ENCODE measurements around the gene UPK1B. TPM values are rescaled to one million over a fixed set of nuclear protein-coding genes. Genes with fewer than 3 reads are reported as not detected.

UPK1B gene
- total and polyA plus RNA-seq, 2 donors (not counting 3 experiments of a cell fraction or from before 2014, with no cell fraction given), result not detected

DNA sequence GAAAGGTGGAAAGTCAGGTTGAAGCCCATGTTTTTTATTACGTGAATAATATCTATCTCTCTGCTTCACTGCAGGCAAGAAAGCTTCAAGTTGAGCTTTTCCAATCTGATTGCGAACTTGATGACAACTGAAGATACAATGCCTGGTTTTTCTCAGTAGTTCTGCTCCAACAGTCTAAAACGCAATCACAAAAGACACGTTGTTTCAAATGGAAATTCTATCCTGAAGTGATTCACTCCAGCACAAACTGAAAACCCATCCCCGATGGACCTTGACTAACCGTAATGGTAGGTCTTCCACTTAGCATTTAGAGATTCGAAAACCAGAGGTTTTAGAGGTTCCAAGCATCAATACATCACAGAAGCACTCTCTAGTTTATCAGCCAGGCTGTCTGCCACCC, 56.7 kb downstream of the UPK1B start:
- no peaks in the 10 kb centered on the region for H3K4me1 ChIP-seq (ENCODE audit: control insufficient read depth, extremely low read depth, insufficient read depth, low read length)
- no peak for TF ChIP-seq FOS (IDR thresholded peaks at IDR 0.05; ENCODE audit: borderline replicate concordance, insufficient read depth, low read length)
- no peak for TF ChIP-seq JUN (IDR thresholded peaks at IDR 0.05; ENCODE audit: borderline replicate concordance, insufficient read depth, insufficient read length, low read depth)
- no peak for TF ChIP-seq EZH2 (IDR thresholded peaks at IDR 0.05; ENCODE audit: borderline replicate concordance, low read depth, low read length, severe bottlenecking)
- POLR2A ChIA-PET, result no interaction called here
- no peak overlapping the region for H3K4me2 ChIP-seq (ENCODE audit: insufficient read depth, low read length)
- H3K9me1 ChIP-seq (replicated peaks; ENCODE audit: control insufficient read depth, extremely low read depth, insufficient read depth, low read length), result no peaks in the 10 kb centered on the region
- H3K9me3 ChIP-seq (replicated peaks; ENCODE audit: control insufficient read depth, insufficient read depth, low read length), result no peaks in the 10 kb centered on the region
- FAIRE-seq (no peak), DNase-seq (ENCODE audit: low read depth, low spot score) (no peak)
- intact Hi-C loops (cut with micrococcal nuclease) (no loop called here), dilution Hi-C loops (cut with MboI; ENCODE audit: extremely low pct_ligation_motif_present, low sequenced_read_pairs) (no loop called here)
- H3K27me3 ChIP-seq (ENCODE audit: control insufficient read depth in 2 of 2, insufficient read depth in 2 of 2, low read length in 2 of 2), result no peaks in the 10 kb centered on the region
- H3K79me2 ChIP-seq (ENCODE audit: control insufficient read depth, insufficient read depth, low read length), result no peaks in the 10 kb centered on the region
- H3K36me3 ChIP-seq (ENCODE audit: control insufficient read depth in 2 of 2, extremely low read depth in 1 of 2, insufficient read depth in 2 of 2, low read length in 2 of 2), result peaks cover 6 to 15% of the 10 kb centered on the region in 2 experiments
- H4K20me1 ChIP-seq (replicated peaks; ENCODE audit: control insufficient read depth, extremely low read depth, insufficient read depth, low read length), result no peaks in the 10 kb centered on the region
- H3K27ac ChIP-seq (ENCODE audit: insufficient read depth, low read depth, low read length), result no peak overlapping the region
- no TSS peak for BruUV-seq (replicated peaks)
- no peak overlapping the region for H2AFZ ChIP-seq (ENCODE audit: low read depth, low read length)
- no peak overlapping the region for H3K9ac ChIP-seq (replicated peaks; ENCODE audit: extremely low read depth, insufficient read depth, low read length)
- CTCF ChIA-PET, result no interaction called here
- no peak overlapping the region for H3K4me3 ChIP-seq (replicated peaks in 1 of 3; ENCODE audit: insufficient read depth in 1 of 3, low read depth in 1 of 3, low read length in 3 of 3)

DNA sequence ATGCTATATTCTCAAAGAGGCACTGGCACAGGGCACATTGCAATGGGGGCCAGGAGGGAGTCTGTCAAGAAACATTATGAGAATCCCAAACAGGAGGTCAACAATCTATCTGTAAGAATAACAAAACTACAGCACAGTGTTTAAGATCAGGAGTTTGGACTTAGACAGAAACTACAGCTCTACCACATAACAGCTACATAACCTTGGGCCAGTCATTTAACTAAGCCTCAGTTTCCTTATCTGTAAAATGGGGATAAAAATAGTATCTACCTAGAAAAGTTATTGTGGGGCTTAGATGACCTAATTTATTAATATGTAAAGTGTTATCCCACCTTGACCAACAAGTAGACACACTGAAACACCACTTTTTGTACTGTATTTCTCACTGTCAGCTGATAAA, 57.3 kb downstream of the UPK1B start:
- Histone ChIP-seq H3K4me1 (ENCODE audit: control insufficient read depth, extremely low read depth, insufficient read depth, low read length) (no peaks in the 10 kb centered on the region), H3K9me3 (replicated peaks; ENCODE audit: control insufficient read depth, insufficient read depth, low read length) (no peaks in the 10 kb centered on the region), H3K36me3 (ENCODE audit: control insufficient read depth in 2 of 2, extremely low read depth in 1 of 2, insufficient read depth in 2 of 2, low read length in 2 of 2) (peaks cover 6 to 15% of the 10 kb centered on the region in 2 experiments), H3K27ac (ENCODE audit: insufficient read depth, low read depth, low read length) (no peak overlapping the region), H3K9ac (replicated peaks; ENCODE audit: extremely low read depth, insufficient read depth, low read length) (no peak overlapping the region), H3K4me2 (ENCODE audit: insufficient read depth, low read length) (no peak overlapping the region), H2AFZ (ENCODE audit: low read depth, low read length) (no peak overlapping the region), H3K9me1 (replicated peaks; ENCODE audit: control insufficient read depth, extremely low read depth, insufficient read depth, low read length) (no peaks in the 10 kb centered on the region), H3K79me2 (ENCODE audit: control insufficient read depth, insufficient read depth, low read length) (no peaks in the 10 kb centered on the region), H3K4me3 (replicated peaks in 1 of 3; ENCODE audit: insufficient read depth in 1 of 3, low read depth in 1 of 3, low read length in 3 of 3) (no peak overlapping the region), H3K27me3 (ENCODE audit: control insufficient read depth in 2 of 2, insufficient read depth in 2 of 2, low read length in 2 of 2) (no peaks in the 10 kb centered on the region), H4K20me1 (replicated peaks; ENCODE audit: control insufficient read depth, extremely low read depth, insufficient read depth, low read length) (no peaks in the 10 kb centered on the region)
- no TSS peak for BruUV-seq (replicated peaks)
- intact Hi-C loops (cut with micrococcal nuclease) (no loop called here), dilution Hi-C loops (cut with MboI; ENCODE audit: extremely low pct_ligation_motif_present, low sequenced_read_pairs) (no loop called here)
- ChIA-PET POLR2A (no interaction called here), CTCF (no interaction called here)
- TF ChIP-seq EZH2 (IDR thresholded peaks at IDR 0.05; ENCODE audit: borderline replicate concordance, low read depth, low read length, severe bottlenecking) (no peak), FOS (IDR thresholded peaks at IDR 0.05; ENCODE audit: borderline replicate concordance, insufficient read depth, low read length) (no peak), MYC (IDR thresholded peaks at IDR 0.05; ENCODE audit: low read depth, low read length) (no peak), POLR2AphosphoS5 (IDR thresholded peaks at IDR 0.05; ENCODE audit: insufficient read depth, low read depth, low read length) (no peak), POLR2A (IDR thresholded peaks at IDR 0.05; ENCODE audit: low read depth, low read length) (no peak), JUN (IDR thresholded peaks at IDR 0.05; ENCODE audit: borderline replicate concordance, insufficient read depth, insufficient read length, low read depth) (no peak), GATA2 (IDR thresholded peaks at IDR 0.05; ENCODE audit: insufficient read depth, insufficient read length, low read depth, low read length) (no peak)
- TF ChIP-seq, protein P1, sequence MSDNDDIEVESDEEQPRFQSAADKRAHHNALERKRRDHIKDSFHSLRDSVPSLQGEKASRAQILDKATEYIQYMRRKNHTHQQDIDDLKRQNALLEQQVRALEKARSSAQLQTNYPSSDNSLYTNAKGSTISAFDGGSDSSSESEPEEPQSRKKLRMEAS (IDR thresholded peaks at IDR 0.05; ENCODE audit: insufficient read depth, insufficient read length), result no peak
- TF ChIP-seq, protein P2, sequence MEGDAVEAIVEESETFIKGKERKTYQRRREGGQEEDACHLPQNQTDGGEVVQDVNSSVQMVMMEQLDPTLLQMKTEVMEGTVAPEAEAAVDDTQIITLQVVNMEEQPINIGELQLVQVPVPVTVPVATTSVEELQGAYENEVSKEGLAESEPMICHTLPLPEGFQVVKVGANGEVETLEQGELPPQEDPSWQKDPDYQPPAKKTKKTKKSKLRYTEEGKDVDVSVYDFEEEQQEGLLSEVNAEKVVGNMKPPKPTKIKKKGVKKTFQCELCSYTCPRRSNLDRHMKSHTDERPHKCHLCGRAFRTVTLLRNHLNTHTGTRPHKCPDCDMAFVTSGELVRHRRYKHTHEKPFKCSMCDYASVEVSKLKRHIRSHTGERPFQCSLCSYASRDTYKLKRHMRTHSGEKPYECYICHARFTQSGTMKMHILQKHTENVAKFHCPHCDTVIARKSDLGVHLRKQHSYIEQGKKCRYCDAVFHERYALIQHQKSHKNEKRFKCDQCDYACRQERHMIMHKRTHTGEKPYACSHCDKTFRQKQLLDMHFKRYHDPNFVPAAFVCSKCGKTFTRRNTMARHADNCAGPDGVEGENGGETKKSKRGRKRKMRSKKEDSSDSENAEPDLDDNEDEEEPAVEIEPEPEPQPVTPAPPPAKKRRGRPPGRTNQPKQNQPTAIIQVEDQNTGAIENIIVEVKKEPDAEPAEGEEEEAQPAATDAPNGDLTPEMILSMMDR (IDR thresholded peaks at IDR 0.05; ENCODE audit: extremely low read depth in 1 of 2, insufficient read depth in 1 of 2, low read depth in 1 of 2, low read length in 2 of 2), result no peak
- DNase-seq (ENCODE audit: low read depth, low spot score) (no peak), FAIRE-seq (no peak)
